Fibroblast of pulmonary artery (primary cell): ENCODE data around the gene ARHGAP22.

Experiments
- DNase-seq: peaks from one replicate; pipeline ENCODE4 v3.0.0-alpha.2; 2010; ENCODE audit warnings: low read depth
- H3K4me3 ChIP-seq: replicated peaks from 2 replicates; pipeline ENCODE4 v1.5.1; 2011; ENCODE audit warnings: low read depth, mild to moderate bottlenecking, control low read depth, low read length, moderate library complexity
- TF ChIP-seq, protein P1 (sequence below): IDR thresholded peaks from 2 replicates; pipeline ENCODE4 v1.5.1; 2011; ENCODE audit warnings: mild to moderate bottlenecking, control low read depth, low read length, inconsistent platforms; ENCODE audit errors: missing control alignments

Gene ARHGAP22

DNA sequence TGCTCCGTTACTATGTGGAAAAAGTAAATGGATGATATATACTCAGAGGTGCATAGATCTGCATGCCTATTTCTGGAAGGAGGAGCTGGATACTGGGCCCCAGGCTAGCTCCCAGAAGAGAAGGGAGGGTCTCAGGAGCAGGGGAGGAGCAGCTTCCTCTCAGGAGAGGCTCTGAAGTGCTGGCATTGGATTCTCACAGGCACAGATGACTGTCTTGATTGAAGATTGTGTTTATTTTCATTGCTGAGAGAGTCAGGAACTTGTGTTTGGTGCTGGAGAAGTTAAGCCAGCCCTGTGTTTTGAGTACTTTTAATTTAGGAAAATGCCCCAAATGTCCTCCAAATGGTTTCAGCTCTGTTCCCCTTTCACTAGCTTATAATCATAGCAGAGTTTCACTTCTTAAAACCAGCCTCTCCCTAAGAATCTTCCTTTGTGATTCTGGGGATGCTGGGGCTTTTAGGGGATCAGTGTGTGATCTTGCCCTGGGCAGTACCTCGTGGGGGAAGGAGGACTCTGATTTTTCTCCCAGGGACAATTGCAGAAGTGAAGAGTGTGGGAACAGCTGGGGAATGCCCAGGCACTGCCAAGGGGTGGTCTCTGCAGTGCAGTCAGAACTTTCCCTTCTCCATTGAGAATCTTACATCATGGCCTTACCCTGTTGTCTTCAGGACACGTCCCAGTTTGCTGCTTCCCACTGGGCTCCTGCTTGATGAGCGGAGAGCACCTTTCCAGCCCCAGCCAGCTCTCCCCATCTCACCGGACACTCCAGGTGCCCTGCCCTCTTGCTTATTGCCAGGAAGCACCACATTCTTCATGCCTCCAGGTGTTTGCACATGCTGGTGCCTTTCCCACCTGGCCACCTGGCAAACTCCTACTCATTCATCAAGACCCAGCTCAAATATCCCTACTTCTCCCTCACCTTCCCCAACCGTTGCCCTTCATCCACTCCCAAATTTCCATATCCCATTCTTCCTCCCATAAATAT lies 102.8 kb downstream of the ARHGAP22 start:
- no peak overlapping the region for H3K4me3 ChIP-seq
- no peak for DNase-seq
- TF ChIP-seq, protein P1, sequence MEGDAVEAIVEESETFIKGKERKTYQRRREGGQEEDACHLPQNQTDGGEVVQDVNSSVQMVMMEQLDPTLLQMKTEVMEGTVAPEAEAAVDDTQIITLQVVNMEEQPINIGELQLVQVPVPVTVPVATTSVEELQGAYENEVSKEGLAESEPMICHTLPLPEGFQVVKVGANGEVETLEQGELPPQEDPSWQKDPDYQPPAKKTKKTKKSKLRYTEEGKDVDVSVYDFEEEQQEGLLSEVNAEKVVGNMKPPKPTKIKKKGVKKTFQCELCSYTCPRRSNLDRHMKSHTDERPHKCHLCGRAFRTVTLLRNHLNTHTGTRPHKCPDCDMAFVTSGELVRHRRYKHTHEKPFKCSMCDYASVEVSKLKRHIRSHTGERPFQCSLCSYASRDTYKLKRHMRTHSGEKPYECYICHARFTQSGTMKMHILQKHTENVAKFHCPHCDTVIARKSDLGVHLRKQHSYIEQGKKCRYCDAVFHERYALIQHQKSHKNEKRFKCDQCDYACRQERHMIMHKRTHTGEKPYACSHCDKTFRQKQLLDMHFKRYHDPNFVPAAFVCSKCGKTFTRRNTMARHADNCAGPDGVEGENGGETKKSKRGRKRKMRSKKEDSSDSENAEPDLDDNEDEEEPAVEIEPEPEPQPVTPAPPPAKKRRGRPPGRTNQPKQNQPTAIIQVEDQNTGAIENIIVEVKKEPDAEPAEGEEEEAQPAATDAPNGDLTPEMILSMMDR: no peak

DNA sequence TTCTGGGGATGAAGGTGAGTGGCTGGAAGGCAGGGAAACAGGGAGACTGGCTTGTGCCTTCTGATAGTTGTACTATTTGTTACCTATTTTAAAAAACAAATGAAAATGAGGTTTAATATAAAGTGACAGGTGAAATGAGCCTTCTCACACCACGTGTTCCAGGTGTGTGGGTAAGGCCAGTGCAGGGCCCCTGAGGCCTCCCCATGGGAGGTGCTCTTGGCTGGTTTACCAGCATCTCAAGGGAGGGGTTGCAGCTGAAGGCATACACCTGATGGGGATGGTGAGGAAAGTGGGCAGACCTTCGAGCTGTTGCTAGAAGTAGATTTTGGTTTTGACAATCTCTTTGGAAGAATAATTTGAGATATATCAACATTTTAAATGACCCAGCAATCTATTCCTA lies 103.6 kb downstream of the ARHGAP22 start:
- no peak overlapping the region for H3K4me3 ChIP-seq
- TF ChIP-seq, protein P1: no peak
- no peak for DNase-seq

DNA sequence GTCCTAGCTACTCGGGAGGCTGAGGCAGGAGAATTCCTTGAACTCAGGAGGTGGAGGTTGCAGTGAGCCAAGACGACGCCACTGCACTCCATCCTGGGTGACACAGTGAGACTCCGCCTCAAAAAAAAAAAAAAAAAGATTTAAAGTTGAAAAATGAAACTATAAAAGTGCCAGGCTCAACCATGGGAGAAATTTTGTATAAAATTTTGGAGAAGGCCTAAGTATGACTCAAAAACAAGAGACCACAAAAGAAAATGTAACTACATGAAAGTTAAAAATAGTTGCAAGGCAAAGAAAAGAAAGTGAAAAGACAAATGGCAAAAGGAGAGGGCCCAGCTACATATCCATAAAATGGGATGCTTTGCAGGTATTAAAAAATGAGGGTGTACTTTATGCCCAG lies 104.1 kb downstream of the ARHGAP22 start:
- DNase-seq: no peak
- TF ChIP-seq, protein P1: no peak
- H3K4me3 ChIP-seq: no peak overlapping the region

DNA sequence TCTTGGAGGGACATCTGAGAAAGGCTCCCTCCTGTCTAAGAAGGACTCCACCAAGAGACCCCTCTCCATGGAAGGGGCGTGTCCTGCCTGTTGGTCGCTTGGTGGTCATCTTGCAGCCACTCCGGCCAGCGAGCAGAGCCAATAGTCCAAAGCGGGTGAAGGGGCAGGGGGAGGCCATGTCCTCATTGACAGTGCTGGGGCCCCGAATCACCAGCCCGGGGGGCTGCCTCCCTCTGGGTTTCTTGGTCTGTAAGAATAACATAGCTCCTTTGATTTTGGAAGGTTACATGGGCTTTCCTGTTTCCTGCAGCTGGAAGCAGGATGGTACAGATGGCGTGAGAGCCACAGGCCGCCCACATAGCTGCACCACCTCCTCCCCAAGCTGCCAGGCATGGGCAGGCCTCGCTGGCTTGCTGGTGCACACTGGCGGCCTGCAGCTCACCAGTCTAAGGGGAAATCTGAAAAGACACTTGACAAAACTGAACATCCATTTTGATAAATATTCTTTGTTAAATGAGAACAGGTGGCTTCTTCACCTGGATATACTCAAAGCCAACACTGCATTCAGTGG lies 105.8 kb downstream of the ARHGAP22 start:
- H3K4me3 ChIP-seq: no peak overlapping the region
- TF ChIP-seq, protein P1: no peak
- no peak for DNase-seq

DNA sequence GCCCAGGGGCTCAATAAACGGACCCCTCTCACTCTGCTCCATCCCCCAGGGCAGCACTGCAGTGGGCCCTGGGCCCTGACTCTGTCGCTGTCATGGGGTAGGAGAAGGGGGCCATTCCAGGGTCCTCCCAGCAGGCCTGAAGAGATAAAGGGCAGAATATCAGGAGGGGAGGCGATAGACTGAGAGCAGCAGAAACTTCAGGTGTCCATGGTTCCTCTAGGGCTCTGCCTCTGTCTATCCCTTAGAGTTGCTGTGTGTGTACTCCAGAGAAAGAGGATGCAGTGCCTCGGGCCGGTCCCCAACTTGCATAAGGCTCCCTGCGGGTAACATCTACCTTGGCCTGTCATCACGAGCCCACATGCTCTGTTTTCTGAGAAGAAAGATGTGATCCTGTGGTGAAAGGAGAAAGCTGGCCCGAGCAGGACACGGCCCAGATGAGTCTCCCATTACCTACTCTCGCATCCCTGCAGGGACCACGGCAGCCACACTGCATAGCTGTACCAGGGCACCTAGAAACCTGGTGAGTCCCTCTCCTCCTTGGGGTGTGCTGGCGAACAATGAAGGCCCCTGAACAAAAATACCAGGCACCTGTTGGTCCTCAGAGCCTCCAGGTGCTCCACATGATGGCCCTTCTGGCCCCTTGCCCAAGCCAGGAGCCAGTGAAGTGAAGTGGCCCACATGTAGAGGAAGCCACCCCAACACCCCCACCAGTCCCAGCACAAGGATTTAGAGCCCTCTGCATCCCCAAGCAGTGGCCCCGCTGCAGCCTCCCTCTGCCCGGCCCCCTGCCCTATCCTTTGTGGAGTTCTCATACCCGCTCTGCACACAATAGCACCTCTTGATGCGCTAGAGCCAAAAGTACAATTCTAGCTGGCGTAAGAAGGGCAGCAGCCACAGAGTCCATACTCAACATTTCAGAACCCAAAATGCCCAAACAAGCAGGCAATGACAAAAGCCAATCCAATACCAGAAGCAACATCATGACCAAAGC lies 106.8 kb downstream of the ARHGAP22 start:
- TF ChIP-seq, protein P1: no peak
- no peak overlapping the region for H3K4me3 ChIP-seq
- no peak for DNase-seq
